ENCODE measurements around the gene SERGEF. TPM values are rescaled to one million over a fixed set of nuclear protein-coding genes. Genes with fewer than 3 reads are reported as not detected.
A peak's percentile ranks its signal among the peaks of the same experiment; 100 is the strongest.

The SERGEF gene
- total and polyA plus RNA-seq, 9 donors = 42.0 to 76.3 (median 59.7) TPM

- peak in 2 of 5 donors; percentile 22 to 36 for DNase-seq
- WGBS, 3 donors = 57 to 63% (median 58%) methylated on average over 5 of the region's 5 CpGs
Observed at GRCh38 chr11:17978553-17979287, 34.1 kb downstream of the SERGEF start.

GRCh38 chr11:17976651-17977050, 36.2 kb downstream of the SERGEF start:
- Histone ChIP-seq H3K4me3 (no peak overlapping the region), H3K36me3 (no peaks in the 10 kb centered on the region), H3K4me1 (ENCODE audit: insufficient read depth) (no peaks in the 10 kb centered on the region), H3K9me3 (no peaks in the 10 kb centered on the region), H3K27ac (no peak overlapping the region), H3K27me3 (no peaks in the 10 kb centered on the region)
- no peak for DNase-seq
- WGBS, 3 donors = 61 to 71% (median 71%) methylated on average over 1 of the region's 1 CpG
- intact Hi-C loops (cut with DNase I) = loop anchor here (5.0 to 10.0 kb wide), 3 partner anchors 244 to 382 kb away; partner anchors contain the start of gene KCNC1 (in 3 of the 4)
- TF ChIP-seq POLR2A (IDR thresholded peaks at IDR 0.05) (no peak), EP300 (IDR thresholded peaks at IDR 0.05) (no peak)
- TF ChIP-seq, protein P1, sequence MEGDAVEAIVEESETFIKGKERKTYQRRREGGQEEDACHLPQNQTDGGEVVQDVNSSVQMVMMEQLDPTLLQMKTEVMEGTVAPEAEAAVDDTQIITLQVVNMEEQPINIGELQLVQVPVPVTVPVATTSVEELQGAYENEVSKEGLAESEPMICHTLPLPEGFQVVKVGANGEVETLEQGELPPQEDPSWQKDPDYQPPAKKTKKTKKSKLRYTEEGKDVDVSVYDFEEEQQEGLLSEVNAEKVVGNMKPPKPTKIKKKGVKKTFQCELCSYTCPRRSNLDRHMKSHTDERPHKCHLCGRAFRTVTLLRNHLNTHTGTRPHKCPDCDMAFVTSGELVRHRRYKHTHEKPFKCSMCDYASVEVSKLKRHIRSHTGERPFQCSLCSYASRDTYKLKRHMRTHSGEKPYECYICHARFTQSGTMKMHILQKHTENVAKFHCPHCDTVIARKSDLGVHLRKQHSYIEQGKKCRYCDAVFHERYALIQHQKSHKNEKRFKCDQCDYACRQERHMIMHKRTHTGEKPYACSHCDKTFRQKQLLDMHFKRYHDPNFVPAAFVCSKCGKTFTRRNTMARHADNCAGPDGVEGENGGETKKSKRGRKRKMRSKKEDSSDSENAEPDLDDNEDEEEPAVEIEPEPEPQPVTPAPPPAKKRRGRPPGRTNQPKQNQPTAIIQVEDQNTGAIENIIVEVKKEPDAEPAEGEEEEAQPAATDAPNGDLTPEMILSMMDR (IDR thresholded peaks at IDR 0.05) = no peak

More at GRCh38 chr11:17978553-17979287, 34.1 kb downstream of the SERGEF start:
- H3K36me3 ChIP-seq = no peaks in the 10 kb centered on the region
- intact Hi-C loops (cut with DNase I) = loop anchor here (5.0 to 10.0 kb wide), 3 partner anchors 246 to 384 kb away; partner anchors contain the start of gene KCNC1 (in 3 of the 4)
- TF ChIP-seq EP300 (IDR thresholded peaks at IDR 0.05) (no peak), POLR2A (IDR thresholded peaks at IDR 0.05) (no peak)
- TF ChIP-seq, protein P1 (IDR thresholded peaks at IDR 0.05) = no peak
- no peak overlapping the region for H3K4me3 ChIP-seq
- H3K4me1 ChIP-seq (ENCODE audit: insufficient read depth) = no peaks in the 10 kb centered on the region
- H3K27me3 ChIP-seq = no peaks in the 10 kb centered on the region
- H3K9me3 ChIP-seq = no peaks in the 10 kb centered on the region
- H3K27ac ChIP-seq = no peak overlapping the region

GRCh38 chr11:17974246-17974645, 38.6 kb downstream of the SERGEF start:
- Histone ChIP-seq H3K9me3 (no peaks in the 10 kb centered on the region), H3K4me3 (no peak overlapping the region), H3K27me3 (no peaks in the 10 kb centered on the region), H3K36me3 (no peaks in the 10 kb centered on the region), H3K27ac (no peak overlapping the region), H3K4me1 (ENCODE audit: insufficient read depth) (peaks cover 1% of the 10 kb centered on the region)
- intact Hi-C loops (cut with DNase I) = loop anchor here in 3 of 4 donors (10.0 kb wide), 1 partner anchor 379 kb away; no protein-coding TSS in a partner anchor
- DNase-seq = no peak
- TF ChIP-seq, protein P1 (IDR thresholded peaks at IDR 0.05) = no peak
- TF ChIP-seq POLR2A (IDR thresholded peaks at IDR 0.05) = no peak
- no peak for TF ChIP-seq EP300 (IDR thresholded peaks at IDR 0.05)

- no peak overlapping the region for H3K27ac ChIP-seq
- DNase-seq = peak; percentile 14 to 53 (median 41)
- H3K4me1 ChIP-seq (ENCODE audit: insufficient read depth) = peaks cover 1% of the 10 kb centered on the region
- no peaks in the 10 kb centered on the region for H3K36me3 ChIP-seq
- TF ChIP-seq, protein P1 (IDR thresholded peaks at IDR 0.05) = peak in 1 of 3 donors; percentile 17
- no peak for TF ChIP-seq EP300 (IDR thresholded peaks at IDR 0.05)
- no peak overlapping the region for H3K4me3 ChIP-seq
- intact Hi-C loops (cut with DNase I) = loop anchor here in 3 of 4 donors (2.0 to 10.0 kb wide), 2 partner anchors 242 to 378 kb away; no protein-coding TSS in a partner anchor
- 4 to 13% (median 9%) methylated on average over 5 of the region's 5 CpGs for WGBS, 3 donors
- no peaks in the 10 kb centered on the region for H3K27me3 ChIP-seq
- H3K9me3 ChIP-seq = no peaks in the 10 kb centered on the region
Observed at GRCh38 chr11:17972987-17973386, 39.9 kb downstream of the SERGEF start.

Data from ovary (tissue), 9 donors.